ENCODE data around the gene SCTR.

Gene SCTR

GRCh38 chr2:119491776-119492525 is 32.3 kb downstream of the SCTR start:
- WGBS, result 46% methylated on average over 5 of the region's 5 CpGs
- Histone ChIP-seq H2BK5ac (ENCODE audit: low read depth, low read length, poor library complexity, severe bottlenecking) (peak overlapping the region; percentile 87), H2BK12ac (ENCODE audit: low read length in 2 of 2) (no peak overlapping the region), H3K14ac (ENCODE audit: low read length in 2 of 2) (no peak overlapping the region), H3K18ac (ENCODE audit: low read depth in 1 of 2, low read length in 2 of 2) (peak overlapping the region in 1 of 2 experiments; percentile 37), H2BK120ac (ENCODE audit: low read depth, low read length) (no peak overlapping the region), H4K8ac (ENCODE audit: low read length) (no peak overlapping the region), H3K4me3 (ENCODE audit: insufficient read depth in 1 of 2, low read depth in 1 of 2, low read length in 2 of 2) (no peak overlapping the region), H3K79me1 (replicated peaks; ENCODE audit: low read length, poor library complexity, severe bottlenecking) (peaks cover 1% of the 10 kb centered on the region), H3K4ac (ENCODE audit: low read depth in 1 of 2, low read length in 2 of 2) (no peak overlapping the region), H3K23ac (ENCODE audit: low read length in 2 of 2) (no peak overlapping the region), H3K36me3 (ENCODE audit: control insufficient read depth in 1 of 2, insufficient read depth in 2 of 2, low read depth in 1 of 2, low read length in 2 of 2) (no peaks in the 10 kb centered on the region), H2AK5ac (ENCODE audit: low read length, severe bottlenecking) (peak overlapping the region; percentile 98), H3K27me3 (ENCODE audit: control insufficient read depth in 1 of 2, insufficient read depth in 1 of 2, low read length in 2 of 2) (peaks cover 0 to 62% of the 10 kb centered on the region in 2 experiments), H3K27ac (ENCODE audit: low read length, poor library complexity, severe bottlenecking) (peak overlapping the region; percentile 96), H2BK15ac (ENCODE audit: low read depth, poor library complexity, severe bottlenecking) (no peak overlapping the region), H3K9ac (ENCODE audit: low read length) (peak overlapping the region; percentile 32), H2AFZ (ENCODE audit: low read depth, low read length) (no peak overlapping the region), H4K91ac (ENCODE audit: low read length) (no peak overlapping the region), H3K9me3 (ENCODE audit: control insufficient read depth, low read length) (no peaks in the 10 kb centered on the region), H3K4me1 (ENCODE audit: control insufficient read depth, insufficient read depth, low read depth, low read length) (peaks cover 43% of the 10 kb centered on the region), H3K4me2 (ENCODE audit: low read length, poor library complexity, severe bottlenecking) (no peak overlapping the region)
- peak; percentile 57 for DNase-seq

- Histone ChIP-seq H3K14ac (ENCODE audit: low read length in 2 of 2) (no peak overlapping the region), H3K36me3 (ENCODE audit: control insufficient read depth in 1 of 2, insufficient read depth in 2 of 2, low read depth in 1 of 2, low read length in 2 of 2) (no peaks in the 10 kb centered on the region), H3K27me3 (ENCODE audit: control insufficient read depth in 1 of 2, insufficient read depth in 1 of 2, low read length in 2 of 2) (peaks cover 0 to 62% of the 10 kb centered on the region in 2 experiments), H4K8ac (ENCODE audit: low read length) (no peak overlapping the region), H3K4me3 (ENCODE audit: insufficient read depth in 1 of 2, low read depth in 1 of 2, low read length in 2 of 2) (no peak overlapping the region), H3K18ac (ENCODE audit: low read depth in 1 of 2, low read length in 2 of 2) (no peak overlapping the region), H2AFZ (ENCODE audit: low read depth, low read length) (no peak overlapping the region), H2BK15ac (ENCODE audit: low read depth, poor library complexity, severe bottlenecking) (no peak overlapping the region), H2BK12ac (ENCODE audit: low read length in 2 of 2) (no peak overlapping the region), H3K79me1 (replicated peaks; ENCODE audit: low read length, poor library complexity, severe bottlenecking) (peaks cover 1% of the 10 kb centered on the region), H3K27ac (ENCODE audit: low read length, poor library complexity, severe bottlenecking) (no peak overlapping the region), H4K91ac (ENCODE audit: low read length) (no peak overlapping the region), H2AK5ac (ENCODE audit: low read length, severe bottlenecking) (peak overlapping the region; percentile 97), H2BK5ac (ENCODE audit: low read depth, low read length, poor library complexity, severe bottlenecking) (no peak overlapping the region), H3K4me2 (ENCODE audit: low read length, poor library complexity, severe bottlenecking) (no peak overlapping the region), H3K9me3 (ENCODE audit: control insufficient read depth, low read length) (no peaks in the 10 kb centered on the region), H3K4me1 (ENCODE audit: control insufficient read depth, insufficient read depth, low read depth, low read length) (peaks cover 47% of the 10 kb centered on the region), H3K23ac (ENCODE audit: low read length in 2 of 2) (no peak overlapping the region), H3K4ac (ENCODE audit: low read depth in 1 of 2, low read length in 2 of 2) (no peak overlapping the region), H2BK120ac (ENCODE audit: low read depth, low read length) (no peak overlapping the region), H3K9ac (ENCODE audit: low read length) (no peak overlapping the region)
- WGBS, result 87% methylated on average over 7 of the region's 7 CpGs
- no peak for DNase-seq
Measured at GRCh38 chr2:119490653-119491195, 33.6 kb downstream of the SCTR start.

- Histone ChIP-seq H2BK12ac (ENCODE audit: low read length in 2 of 2) (no peak overlapping the region), H3K4me2 (ENCODE audit: low read length, poor library complexity, severe bottlenecking) (no peak overlapping the region), H3K4me1 (ENCODE audit: control insufficient read depth, insufficient read depth, low read depth, low read length) (peaks cover 53% of the 10 kb centered on the region), H3K4ac (ENCODE audit: low read depth in 1 of 2, low read length in 2 of 2) (no peak overlapping the region), H2AK5ac (ENCODE audit: low read length, severe bottlenecking) (peak overlapping the region; percentile 97), H2BK120ac (ENCODE audit: low read depth, low read length) (no peak overlapping the region), H3K9me3 (ENCODE audit: control insufficient read depth, low read length) (no peaks in the 10 kb centered on the region), H4K91ac (ENCODE audit: low read length) (no peak overlapping the region), H2AFZ (ENCODE audit: low read depth, low read length) (no peak overlapping the region), H3K79me1 (replicated peaks; ENCODE audit: low read length, poor library complexity, severe bottlenecking) (peaks cover 1% of the 10 kb centered on the region), H2BK5ac (ENCODE audit: low read depth, low read length, poor library complexity, severe bottlenecking) (no peak overlapping the region), H4K8ac (ENCODE audit: low read length) (no peak overlapping the region), H3K27ac (ENCODE audit: low read length, poor library complexity, severe bottlenecking) (no peak overlapping the region), H3K4me3 (ENCODE audit: insufficient read depth in 1 of 2, low read depth in 1 of 2, low read length in 2 of 2) (no peak overlapping the region), H3K36me3 (ENCODE audit: control insufficient read depth in 1 of 2, insufficient read depth in 2 of 2, low read depth in 1 of 2, low read length in 2 of 2) (no peaks in the 10 kb centered on the region), H3K23ac (ENCODE audit: low read length in 2 of 2) (no peak overlapping the region), H3K27me3 (ENCODE audit: control insufficient read depth in 1 of 2, insufficient read depth in 1 of 2, low read length in 2 of 2) (peaks cover 0 to 58% of the 10 kb centered on the region in 2 experiments), H3K18ac (ENCODE audit: low read depth in 1 of 2, low read length in 2 of 2) (no peak overlapping the region), H2BK15ac (ENCODE audit: low read depth, poor library complexity, severe bottlenecking) (no peak overlapping the region), H3K14ac (ENCODE audit: low read length in 2 of 2) (no peak overlapping the region), H3K9ac (ENCODE audit: low read length) (no peak overlapping the region)
- 90% methylated on average over 8 of the region's 8 CpGs for WGBS
- no peak for DNase-seq
Measured at GRCh38 chr2:119490106-119490505, 34.2 kb downstream of the SCTR start.

GRCh38 chr2:119489232-119489952 is 34.9 kb downstream of the SCTR start:
- Histone ChIP-seq H2BK120ac (ENCODE audit: low read depth, low read length) (no peak overlapping the region), H3K9me3 (ENCODE audit: control insufficient read depth, low read length) (no peaks in the 10 kb centered on the region), H3K27ac (ENCODE audit: low read length, poor library complexity, severe bottlenecking) (no peak overlapping the region), H3K4me1 (ENCODE audit: control insufficient read depth, insufficient read depth, low read depth, low read length) (peaks cover 57% of the 10 kb centered on the region), H3K18ac (ENCODE audit: low read depth in 1 of 2, low read length in 2 of 2) (no peak overlapping the region), H3K36me3 (ENCODE audit: control insufficient read depth in 1 of 2, insufficient read depth in 2 of 2, low read depth in 1 of 2, low read length in 2 of 2) (no peaks in the 10 kb centered on the region), H2AFZ (ENCODE audit: low read depth, low read length) (no peak overlapping the region), H3K4me3 (ENCODE audit: insufficient read depth in 1 of 2, low read depth in 1 of 2, low read length in 2 of 2) (no peak overlapping the region), H3K27me3 (ENCODE audit: control insufficient read depth in 1 of 2, insufficient read depth in 1 of 2, low read length in 2 of 2) (peaks cover 0 to 57% of the 10 kb centered on the region in 2 experiments), H3K23ac (ENCODE audit: low read length in 2 of 2) (no peak overlapping the region), H3K4ac (ENCODE audit: low read depth in 1 of 2, low read length in 2 of 2) (no peak overlapping the region), H3K14ac (ENCODE audit: low read length in 2 of 2) (no peak overlapping the region), H4K8ac (ENCODE audit: low read length) (no peak overlapping the region), H2BK15ac (ENCODE audit: low read depth, poor library complexity, severe bottlenecking) (no peak overlapping the region), H2AK5ac (ENCODE audit: low read length, severe bottlenecking) (peak overlapping the region; percentile 97), H3K9ac (ENCODE audit: low read length) (no peak overlapping the region), H3K79me1 (replicated peaks; ENCODE audit: low read length, poor library complexity, severe bottlenecking) (peaks cover 1% of the 10 kb centered on the region), H2BK5ac (ENCODE audit: low read depth, low read length, poor library complexity, severe bottlenecking) (no peak overlapping the region), H2BK12ac (ENCODE audit: low read length in 2 of 2) (no peak overlapping the region), H4K91ac (ENCODE audit: low read length) (no peak overlapping the region), H3K4me2 (ENCODE audit: low read length, poor library complexity, severe bottlenecking) (no peak overlapping the region)
- no peak for DNase-seq
- WGBS, result 89% methylated on average over 10 of the region's 10 CpGs

Measured in mesenchymal stem cell (in vitro differentiated cells and primary cell).